H1 (cell line): Measurements from ENCODE around the gene HDHD3. TPM values are rescaled to one million over a fixed set of nuclear protein-coding genes. Genes with fewer than 3 reads are reported as not detected.

Source experiments
- BCL11A ChIP-seq, 2 experiments: IDR thresholded peaks; one replicate each; pipeline ENCODE4 v1.6.1; 2011; ENCODE audit warnings: low read depth in 2 of 2, low read length in 2 of 2, mild to moderate bottlenecking in 2 of 2
- BRCA1 ChIP-seq: IDR thresholded peaks from 2 replicates; pipeline ENCODE4 v1.6.1; 2012; ENCODE audit warnings: low read depth, low read length, improper control_type of control experiment
- CHD7 ChIP-seq: fragments of 300-600 bp; sonication (generic); IDR thresholded peaks from 2 replicates; pipeline ENCODE4 v1.7.1; 2012; ENCODE audit warnings: low read length, moderate library complexity, mild to moderate bottlenecking, inconsistent platforms; ENCODE audit not compliant: insufficient replicate concordance
- EP300 ChIP-seq, 2 experiments: IDR thresholded peaks; 1 replicate in 1 of 2; 2 replicates in 1 of 2; pipeline ENCODE4 v1.6.1; 2011 to 2012; ENCODE audit warnings: low read depth in 2 of 2, low read length in 2 of 2, mild to moderate bottlenecking in 2 of 2, borderline replicate concordance in 1 of 2, inconsistent platforms in 1 of 2, moderate library complexity in 1 of 2
- MAFK ChIP-seq: IDR thresholded peaks from 2 replicates; pipeline ENCODE4 v1.6.1; 2012; ENCODE audit warnings: low read depth, mild to moderate bottlenecking, improper control_type of control experiment, low read length
- NANOG ChIP-seq: IDR thresholded peaks from 2 replicates; pipeline ENCODE4 v1.6.1; 2011; ENCODE audit warnings: low read length, low read depth, mild to moderate bottlenecking, inconsistent platforms; ENCODE audit not compliant: insufficient read depth, poor library complexity, severe bottlenecking
- SIX5 ChIP-seq: IDR thresholded peaks from 2 replicates; pipeline ENCODE4 v1.6.1; 2011; ENCODE audit warnings: mild to moderate bottlenecking, low read depth, low read length
- SP4 ChIP-seq: IDR thresholded peaks from 2 replicates; pipeline ENCODE4 v1.6.1; 2012; ENCODE audit warnings: low read length, inconsistent platforms
- SRF ChIP-seq: IDR thresholded peaks from 2 replicates; pipeline ENCODE4 v1.6.1; 2011; ENCODE audit warnings: mild to moderate bottlenecking, low read depth, low read length, moderate library complexity
- TEAD4 ChIP-seq: IDR thresholded peaks from 2 replicates; pipeline ENCODE4 v1.6.1; 2012; ENCODE audit warnings: low read depth, low read length, inconsistent platforms, mixed read lengths
- polyA plus RNA-seq, 7 experiments: library from polyadenylated mRNA; depleted of rRNA in 3 of 7; stranded (reverse) in 5 of 7; unstranded in 2 of 7; fragments of >200 nt in 5 of 7; fragments of 200-250 nt in 2 of 7; gene quantifications; 1 replicate in 5 of 7; 2 replicates in 1 of 7; 4 replicates in 1 of 7; pipeline versions ENCODE4 v1.2.1 to v1.2.3, GENCODE V29; 2011 to 2013; ENCODE audit warnings: missing spikeins in 2 of 7, mixed read lengths in 2 of 7
- total RNA-seq: library from RNA; stranded (reverse); fragmentation: NEBNext Ultra II Directional; extraction: Animal tissue kit (Norgen Biotek cat#: 25700); gene quantifications from 2 replicates; pipeline ENCODE4 v1.2.1, GENCODE V29; 2021

The HDHD3 gene
- total and polyA plus RNA-seq, 2 of the 8 experiments (the other 6 are each of a cell fraction or from before 2014, with no cell fraction given), result 12.1 to 25.3 TPM

GRCh38 chr9:113349445-113350094 lies 27.2 kb downstream of the HDHD3 start, which contains the start of gene BSPRY (continued):
- no peak for TF ChIP-seq CHD7
- TF ChIP-seq BCL11A (IDR thresholded peaks at IDR 0.05; ENCODE audit: low read depth in 2 of 2, low read length in 2 of 2), result no peak
- no peak for TF ChIP-seq TEAD4
- TF ChIP-seq EP300 (IDR thresholded peaks at IDR 0.05; ENCODE audit: borderline replicate concordance in 1 of 2, low read depth in 2 of 2, low read length in 2 of 2), result no peak
- no peak for TF ChIP-seq MAFK
- no peak for TF ChIP-seq SIX5
- no peak for TF ChIP-seq SRF
- no peak for TF ChIP-seq SP4
- TF ChIP-seq BRCA1, result no peak
- no peak for TF ChIP-seq NANOG
